PC-9 (cell line): Measurements from ENCODE around the gene UNC50. TPM values are rescaled to one million over a fixed set of nuclear protein-coding genes. Genes with fewer than 3 reads are reported as not detected.

Experiments
- BruUV-seq: library from RNA; stranded (reverse); fragments of 400-500 nt; replicated peaks from 2 replicates; lab custom pipeline; 2021; lab: Mats Ljungman, UMichigan
- CTCF ChIA-PET: fragments of 300-600 bp; sonication (Branson Sonifier 250); formaldehyde crosslinking; loops from one replicate; lab custom pipeline; 2022; ENCODE audit warnings: antibody characterized with exemption; lab: Charles Lee
- POLR2A ChIA-PET: fragments of 300-600 bp; sonication (Branson Sonifier 250); formaldehyde crosslinking; loops from one replicate; lab custom pipeline; 2022; ENCODE audit warnings: antibody characterized with exemption; ENCODE audit not compliant: unreplicated experiment; lab: Charles Lee
- DNase-seq, 2 experiments: peaks; one replicate each; pipeline versions ENCODE4 v3.0.0 to v3.0.0-alpha.2; 2015 to 2022; ENCODE audit warnings: mixed read lengths in 1 of 2
- H2AFZ ChIP-seq: fragments of 200-600 bp; sonication (generic); 2 replicates; pipeline ENCODE4 v1.8.1; 2017; ENCODE audit warnings: antibody characterized with exemption
- H3F3A ChIP-seq: fragments of 200-600 bp; sonication (generic); 2 replicates; pipeline ENCODE4 v1.8.1; 2017; ENCODE audit warnings: antibody characterized with exemption, mild to moderate bottlenecking, low read depth; ENCODE audit not compliant: insufficient read depth
- H3K27ac ChIP-seq: fragments of 200-600 bp; sonication (generic); 2 replicates; pipeline ENCODE4 v1.6.1; 2016; ENCODE audit warnings: mixed run types
- H3K27me3 ChIP-seq: fragments of 200-600 bp; sonication (generic); 2 replicates; pipeline ENCODE4 v1.6.1; 2016; ENCODE audit warnings: low read depth, mixed run types; ENCODE audit not compliant: insufficient read depth
- H3K36me3 ChIP-seq: fragments of 200-600 bp; sonication (generic); 2 replicates; pipeline ENCODE4 v1.6.1; 2016; ENCODE audit warnings: low read depth, mixed run types
- H3K4me1 ChIP-seq: fragments of 200-600 bp; sonication (generic); replicated peaks from 2 replicates; pipeline ENCODE4 v1.6.1; 2016; ENCODE audit warnings: mixed run types; ENCODE audit not compliant: insufficient read depth
- H3K4me2 ChIP-seq: fragments of 200-600 bp; sonication (generic); 2 replicates; pipeline ENCODE4 v1.6.1; 2017; ENCODE audit warnings: mixed run types
- H3K4me3 ChIP-seq: fragments of 200-600 bp; sonication (generic); 2 replicates; pipeline ENCODE4 v1.6.1; 2016; ENCODE audit warnings: mixed run types
- H3K79me2 ChIP-seq: fragments of 200-600 bp; sonication (generic); 2 replicates; pipeline ENCODE4 v1.6.1; 2017; ENCODE audit warnings: low read depth, mixed run types
- H3K9me2 ChIP-seq: fragments of 200-600 bp; sonication (generic); 2 replicates; pipeline ENCODE4 v1.8.1; 2017; ENCODE audit warnings: mild to moderate bottlenecking; ENCODE audit not compliant: insufficient read depth
- H3K9me3 ChIP-seq: fragments of 200-600 bp; sonication (generic); 2 replicates; pipeline ENCODE4 v1.8.1; 2016; ENCODE audit warnings: low read depth; ENCODE audit not compliant: insufficient read depth
- H4K20me1 ChIP-seq: fragments of 200-600 bp; sonication (generic); 2 replicates; pipeline ENCODE4 v1.8.1; 2017; ENCODE audit not compliant: insufficient read depth
- EZH2 ChIP-seq: fragments of 200-600 bp; sonication (generic); IDR thresholded peaks from 2 replicates; pipeline ENCODE4 v1.8.0; 2017; ENCODE audit warnings: antibody characterized with exemption, low read depth
- intact Hi-C: fragments of 100-400 bp; cut with micrococcal nuclease; formaldehyde crosslinking; loops from one replicate; pipeline ENCODE4 v1.10.0; 2022; ENCODE audit not compliant: unreplicated experiment
- total RNA-seq: library from RNA; stranded (reverse); gene quantifications from 2 replicates; pipeline ENCODE4 v1.2.3, GENCODE V29; 2021
- TF ChIP-seq, protein P1 (sequence below): fragments of 200-600 bp; sonication (generic); conservative IDR thresholded peaks from 2 replicates; pipeline ENCODE4 v1.6.1; 2017; ENCODE audit warnings: mixed run types, antibody characterized with exemption, mild to moderate bottlenecking, moderate library complexity

The UNC50 gene
- total RNA-seq, 1 experiment from 2014 or later, result 46.0 TPM

DNA sequence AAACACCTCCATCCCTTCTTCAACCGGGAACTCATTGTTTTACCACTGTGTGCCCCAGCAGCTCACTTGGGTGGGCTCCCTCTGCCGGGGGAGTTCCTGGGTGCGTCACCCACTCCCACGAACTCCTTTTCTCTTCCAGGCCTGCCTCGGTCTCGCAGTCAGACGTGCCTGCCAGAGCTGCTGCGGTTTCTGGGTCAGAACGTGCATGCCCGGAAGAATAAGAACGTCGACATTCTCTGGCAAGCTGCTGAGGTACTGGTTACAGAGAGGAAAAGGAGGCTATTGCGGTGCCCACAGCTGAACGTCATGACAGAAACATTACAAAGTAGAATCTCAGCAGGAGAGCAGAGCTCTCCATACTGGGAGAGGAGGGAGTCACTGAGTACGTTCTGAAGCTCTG, 35.7 kb upstream of the UNC50 start:
- Histone ChIP-seq H3K9me2 (no peaks in the 10 kb centered on the region), H3K27me3 (no peaks in the 10 kb centered on the region), H4K20me1 (no peaks in the 10 kb centered on the region), H3F3A (no peaks in the 10 kb centered on the region), H3K4me1 (no peaks in the 10 kb centered on the region), H3K4me3 (no peak overlapping the region), H3K4me2 (no peak overlapping the region), H3K36me3 (no peaks in the 10 kb centered on the region), H3K27ac (no peak overlapping the region), H3K79me2 (no peaks in the 10 kb centered on the region), H2AFZ (no peak overlapping the region), H3K9me3 (no peaks in the 10 kb centered on the region)
- TF ChIP-seq EZH2, result no peak
- TF ChIP-seq, protein P1, sequence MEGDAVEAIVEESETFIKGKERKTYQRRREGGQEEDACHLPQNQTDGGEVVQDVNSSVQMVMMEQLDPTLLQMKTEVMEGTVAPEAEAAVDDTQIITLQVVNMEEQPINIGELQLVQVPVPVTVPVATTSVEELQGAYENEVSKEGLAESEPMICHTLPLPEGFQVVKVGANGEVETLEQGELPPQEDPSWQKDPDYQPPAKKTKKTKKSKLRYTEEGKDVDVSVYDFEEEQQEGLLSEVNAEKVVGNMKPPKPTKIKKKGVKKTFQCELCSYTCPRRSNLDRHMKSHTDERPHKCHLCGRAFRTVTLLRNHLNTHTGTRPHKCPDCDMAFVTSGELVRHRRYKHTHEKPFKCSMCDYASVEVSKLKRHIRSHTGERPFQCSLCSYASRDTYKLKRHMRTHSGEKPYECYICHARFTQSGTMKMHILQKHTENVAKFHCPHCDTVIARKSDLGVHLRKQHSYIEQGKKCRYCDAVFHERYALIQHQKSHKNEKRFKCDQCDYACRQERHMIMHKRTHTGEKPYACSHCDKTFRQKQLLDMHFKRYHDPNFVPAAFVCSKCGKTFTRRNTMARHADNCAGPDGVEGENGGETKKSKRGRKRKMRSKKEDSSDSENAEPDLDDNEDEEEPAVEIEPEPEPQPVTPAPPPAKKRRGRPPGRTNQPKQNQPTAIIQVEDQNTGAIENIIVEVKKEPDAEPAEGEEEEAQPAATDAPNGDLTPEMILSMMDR, result no peak
- intact Hi-C loops, result no loop called here
- POLR2A ChIA-PET, result no interaction called here
- CTCF ChIA-PET, result no interaction called here
- no TSS peak for BruUV-seq
- no peak for DNase-seq

DNA sequence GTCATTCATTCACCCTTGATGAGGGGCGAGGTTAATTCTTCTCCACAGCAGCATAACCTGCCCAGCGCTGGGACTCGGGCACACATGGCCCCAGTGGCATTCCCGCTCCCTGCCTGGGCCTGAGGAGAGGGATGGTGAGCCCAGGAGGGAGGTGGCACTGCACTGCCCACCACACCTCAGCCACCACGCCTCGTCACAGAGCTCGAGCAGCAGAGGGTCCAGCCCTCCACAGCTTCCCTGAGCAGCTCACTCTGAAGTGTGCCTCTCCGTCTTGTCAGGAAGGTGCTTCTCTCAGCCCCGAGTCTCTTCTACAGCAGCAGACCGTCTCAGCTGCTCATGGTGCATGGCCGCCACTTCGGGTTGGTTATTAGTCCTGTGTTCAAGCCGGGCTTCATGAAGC, 35.0 kb upstream of the UNC50 start:
- Histone ChIP-seq H3K4me2 (no peak overlapping the region), H3K4me3 (no peak overlapping the region), H3K36me3 (no peaks in the 10 kb centered on the region), H3K79me2 (no peaks in the 10 kb centered on the region), H3K27me3 (no peaks in the 10 kb centered on the region), H3K9me2 (no peaks in the 10 kb centered on the region), H3K27ac (no peak overlapping the region), H3K4me1 (no peaks in the 10 kb centered on the region), H3K9me3 (no peaks in the 10 kb centered on the region), H4K20me1 (no peaks in the 10 kb centered on the region), H2AFZ (no peak overlapping the region), H3F3A (no peaks in the 10 kb centered on the region)
- no peak for DNase-seq
- ChIA-PET POLR2A (no interaction called here), CTCF (no interaction called here)
- TF ChIP-seq EZH2, result no peak
- TF ChIP-seq, protein P1, result no peak
- intact Hi-C loops, result no loop called here
- no TSS peak for BruUV-seq

DNA sequence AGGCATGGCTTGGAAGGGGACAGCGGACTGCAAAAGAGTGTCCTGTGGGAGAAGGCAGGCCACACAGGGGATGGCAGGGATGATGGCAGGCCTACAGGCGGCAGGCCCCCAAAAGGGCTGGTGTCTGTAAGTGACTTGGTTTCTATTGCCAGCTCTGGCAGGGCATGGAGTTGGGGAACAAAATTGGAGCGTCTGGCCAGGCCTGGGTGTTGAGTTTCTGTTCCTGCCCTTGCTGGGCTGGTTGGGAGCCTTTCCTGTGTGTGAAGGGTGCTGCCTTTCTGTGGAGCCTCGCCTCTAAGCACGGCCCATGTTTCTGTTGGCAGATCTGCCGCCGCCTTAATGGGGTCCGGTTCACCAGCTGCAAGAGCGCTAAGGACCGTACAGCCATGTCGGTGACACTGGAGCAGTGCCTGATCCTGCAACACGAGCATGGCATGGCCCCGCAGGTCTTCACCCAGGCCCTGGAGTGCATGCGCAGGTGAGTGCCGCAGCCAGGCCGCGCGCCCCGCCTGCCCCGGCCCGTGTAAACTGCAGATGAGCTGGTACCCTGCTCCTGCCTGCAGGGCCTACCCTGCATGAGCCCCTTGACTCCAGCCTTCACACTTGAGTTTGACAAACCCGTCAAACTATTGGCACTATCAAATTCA, 31.6 kb upstream of the UNC50 start:
- CTCF ChIA-PET, result interaction anchor here (0.6 kb wide), 1 partner anchor 17 kb away, joined by 3 read pairs; no protein-coding TSS in a partner anchor
- no peak overlapping the region for H2AFZ ChIP-seq

More for the DNA sequence above, 31.6 kb upstream of the UNC50 start:
- POLR2A ChIA-PET, result no interaction called here
- H3K27me3 ChIP-seq, result no peaks in the 10 kb centered on the region
- no peaks in the 10 kb centered on the region for H3K79me2 ChIP-seq
- H3K27ac ChIP-seq, result no peak overlapping the region
- H3K4me3 ChIP-seq, result no peak overlapping the region
- H3K4me2 ChIP-seq, result no peak overlapping the region
- H3K36me3 ChIP-seq, result no peaks in the 10 kb centered on the region
- no peaks in the 10 kb centered on the region for H4K20me1 ChIP-seq
- DNase-seq, result no peak
- intact Hi-C loops, result no loop called here
- BruUV-seq, result no TSS peak
- no peaks in the 10 kb centered on the region for H3K9me3 ChIP-seq
- no peaks in the 10 kb centered on the region for H3K9me2 ChIP-seq
- no peaks in the 10 kb centered on the region for H3F3A ChIP-seq
- TF ChIP-seq, protein P1, result no peak
- TF ChIP-seq EZH2, result no peak
- H3K4me1 ChIP-seq, result no peaks in the 10 kb centered on the region
